Left lung (tissue), 10 donors: ENCODE measurements around the gene NOL8. TPM values are rescaled to one million over a fixed set of nuclear protein-coding genes. Genes with fewer than 3 reads are reported as not detected.

ENCODE experiments used
- ATAC-seq: fragments of 200-7000 bp; cut with Tn5 transposase; one replicate; pipeline ENCODE4 v1.9.1; 2020; ENCODE audit warnings: moderate library complexity
- DNase-seq, 4 donors: peaks; one replicate each; pipeline ENCODE4 v3.0.0-alpha.2; 2013 to 2020
- H3K27ac ChIP-seq, 2 donors: fragments of 200-600 bp; sonication (generic) in 1 of 2; one replicate each; pipeline versions ENCODE4 v1.5.0 to v1.8.0; 2020 to 2021
- H3K27me3 ChIP-seq, 2 donors: fragments of 200-600 bp; sonication (generic) in 1 of 2; one replicate each; pipeline versions ENCODE4 v1.5.0 to v1.8.0; 2020 to 2021
- H3K36me3 ChIP-seq, 2 donors: fragments of 200-600 bp; sonication (generic) in 1 of 2; one replicate each; pipeline versions ENCODE4 v1.5.0 to v1.8.0; 2020 to 2021
- H3K4me1 ChIP-seq, 2 donors: fragments of 200-600 bp; one replicate each; pipeline ENCODE4 v1.8.0; 2021
- H3K4me3 ChIP-seq, 2 donors: fragments of 200-600 bp; sonication (generic) in 1 of 2; one replicate each; pipeline versions ENCODE4 v1.5.0 to v1.8.0; 2020 to 2021; ENCODE audit warnings: mild to moderate bottlenecking in 1 of 2
- H3K9me3 ChIP-seq, 2 donors: fragments of 200-600 bp; sonication (generic) in 1 of 2; one replicate each; pipeline versions ENCODE4 v1.5.0 to v1.8.0; 2020 to 2021
- intact Hi-C, 2 donors: fragments of 100-400 bp; cut with DNase I; formaldehyde crosslinking; loops; one replicate each; pipeline versions ENCODE4 v1.11.2 to v1.14.2; 2022
- microRNA-seq, 2 donors: library from miRNA; unstranded; fragments of <30 nt; microRNA quantifications; one replicate each; pipeline ENCODE4, GENCODE V29; 2019
- polyA plus RNA-seq, 6 donors: library from polyadenylated mRNA; unstranded; fragments of 120-200 nt; gene quantifications; one replicate each; pipeline ENCODE4 v1.2.1, GENCODE V29; 2013; ENCODE audit not compliant: insufficient read length in 6 of 6
- total RNA-seq, 2 donors: library from RNA; stranded (reverse); fragmentation: NEBNext Ultra II Directional; extraction: Animal tissue kit (Norgen Biotek cat#: 25700); gene quantifications; one replicate each; pipeline ENCODE4 v1.2.1, GENCODE V29; 2021
- TF ChIP-seq, protein P1 (sequence below), 2 donors: fragments of 200-600 bp; sonication (generic) in 1 of 2; IDR thresholded peaks; one replicate each; pipeline versions ENCODE4 v1.5.0 to v1.8.0; 2021; ENCODE audit warnings: antibody characterized with exemption in 2 of 2
- donor health status: DM: no; HTN: yes; CAD: no.
- donor health status: DM: no; HTN: no; CAD: no.

Gene NOL8
- total and polyA plus RNA-seq, 8 donors = 23.7 to 69.3 (median 48.6) TPM

DNA sequence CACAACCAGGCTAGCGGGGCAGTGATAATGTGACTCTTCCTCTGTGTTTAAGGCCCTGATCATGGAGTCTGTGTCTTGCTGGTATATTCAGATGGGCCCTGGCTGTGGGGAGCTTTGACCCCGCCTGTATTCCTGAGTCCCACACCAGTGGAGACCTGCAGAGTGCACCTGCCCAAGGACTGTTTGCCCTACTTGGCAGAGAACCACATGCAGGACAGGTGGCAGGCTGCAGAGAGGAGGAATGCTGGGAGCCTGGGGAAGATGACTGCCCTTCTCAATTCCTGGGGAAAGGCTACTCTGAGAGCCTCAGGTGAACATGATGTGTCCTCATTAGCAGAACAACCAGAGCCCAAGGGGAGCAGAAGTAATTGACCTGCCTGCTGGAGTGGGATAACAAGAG is 67.8 kb downstream of the NOL8 start:
- H3K4me1 ChIP-seq = no peaks in the 10 kb centered on the region
- ATAC-seq = no peak
- DNase-seq = no peak
- H3K27me3 ChIP-seq = no peaks in the 10 kb centered on the region
- intact Hi-C loops = no loop called here
- H3K9me3 ChIP-seq = no peaks in the 10 kb centered on the region
- TF ChIP-seq, protein P1, sequence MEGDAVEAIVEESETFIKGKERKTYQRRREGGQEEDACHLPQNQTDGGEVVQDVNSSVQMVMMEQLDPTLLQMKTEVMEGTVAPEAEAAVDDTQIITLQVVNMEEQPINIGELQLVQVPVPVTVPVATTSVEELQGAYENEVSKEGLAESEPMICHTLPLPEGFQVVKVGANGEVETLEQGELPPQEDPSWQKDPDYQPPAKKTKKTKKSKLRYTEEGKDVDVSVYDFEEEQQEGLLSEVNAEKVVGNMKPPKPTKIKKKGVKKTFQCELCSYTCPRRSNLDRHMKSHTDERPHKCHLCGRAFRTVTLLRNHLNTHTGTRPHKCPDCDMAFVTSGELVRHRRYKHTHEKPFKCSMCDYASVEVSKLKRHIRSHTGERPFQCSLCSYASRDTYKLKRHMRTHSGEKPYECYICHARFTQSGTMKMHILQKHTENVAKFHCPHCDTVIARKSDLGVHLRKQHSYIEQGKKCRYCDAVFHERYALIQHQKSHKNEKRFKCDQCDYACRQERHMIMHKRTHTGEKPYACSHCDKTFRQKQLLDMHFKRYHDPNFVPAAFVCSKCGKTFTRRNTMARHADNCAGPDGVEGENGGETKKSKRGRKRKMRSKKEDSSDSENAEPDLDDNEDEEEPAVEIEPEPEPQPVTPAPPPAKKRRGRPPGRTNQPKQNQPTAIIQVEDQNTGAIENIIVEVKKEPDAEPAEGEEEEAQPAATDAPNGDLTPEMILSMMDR (IDR thresholded peaks at IDR 0.05) = no peak
- no peak overlapping the region for H3K4me3 ChIP-seq
- H3K36me3 ChIP-seq = peaks cover 0 to 100% of the 10 kb centered on the region in 2 donors
- no peak overlapping the region for H3K27ac ChIP-seq

DNA sequence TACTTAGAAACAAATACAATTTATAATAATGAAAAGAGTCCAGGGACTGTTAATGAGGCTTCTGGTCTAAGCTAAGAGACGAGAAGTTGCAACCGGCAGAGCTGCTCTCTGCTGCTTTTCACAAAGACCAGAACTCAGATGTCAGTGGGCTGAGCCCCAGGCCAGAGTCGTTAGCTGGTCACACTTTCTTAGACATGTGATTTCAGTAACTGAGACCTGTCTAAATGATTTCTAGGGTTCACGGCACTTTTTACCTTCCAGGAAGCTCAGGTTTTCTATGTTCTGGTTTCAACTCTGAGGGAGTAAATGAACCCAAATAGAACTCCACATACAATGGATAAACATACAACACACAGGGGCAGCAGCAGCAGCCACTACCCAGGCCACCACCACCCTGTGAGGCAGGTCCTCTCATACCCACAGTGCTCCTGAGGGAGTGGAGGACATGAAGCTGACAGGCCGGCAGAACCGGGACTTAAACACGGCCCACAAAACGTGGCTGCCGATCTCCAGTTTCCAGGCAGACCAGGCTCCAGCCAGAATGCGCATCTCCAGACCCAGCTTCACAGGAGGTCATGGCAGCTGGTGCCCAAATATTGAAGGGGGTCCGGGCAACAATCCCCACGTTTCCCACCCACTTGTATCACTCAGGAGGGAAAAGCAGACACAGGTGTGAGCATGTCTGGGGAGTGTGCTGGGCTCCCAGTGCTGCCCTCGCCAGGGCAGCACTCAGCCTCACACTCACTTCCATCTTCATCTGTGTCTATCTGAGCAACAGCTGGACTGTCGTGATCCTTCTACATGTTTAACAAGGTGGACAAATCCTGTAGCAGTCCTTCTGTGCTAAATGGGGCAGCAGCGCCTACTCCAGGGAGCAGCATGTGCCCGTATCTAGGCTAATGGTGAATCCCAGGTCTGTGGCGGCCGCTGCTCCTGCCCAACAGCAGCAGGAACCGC is 70.5 kb downstream of the NOL8 start:
- TF ChIP-seq, protein P1 (IDR thresholded peaks at IDR 0.05) = no peak
- intact Hi-C loops = no loop called here

DNA sequence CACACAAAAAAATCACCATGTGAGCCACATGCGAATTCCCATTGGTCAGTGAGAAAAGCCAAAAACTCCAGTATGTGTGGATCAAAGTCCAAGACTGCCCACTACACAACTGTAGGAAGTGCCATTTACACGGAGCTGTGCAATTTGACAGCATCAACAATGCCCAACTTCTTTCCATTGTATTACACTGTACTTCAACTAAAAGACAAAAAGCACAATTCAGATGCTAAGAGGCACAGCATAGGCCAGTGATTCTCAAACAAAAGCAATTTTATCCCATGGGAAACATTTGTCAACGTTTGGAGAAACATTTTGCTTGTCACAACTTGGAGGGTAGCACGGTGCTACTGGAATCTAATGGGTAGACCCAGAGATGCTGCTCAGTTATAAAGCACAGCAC is 71.5 kb downstream of the NOL8 start:
- DNase-seq = no peak
- Histone ChIP-seq H3K27me3 (no peaks in the 10 kb centered on the region), H3K4me1 (no peaks in the 10 kb centered on the region), H3K36me3 (peaks cover 0 to 100% of the 10 kb centered on the region in 2 donors), H3K9me3 (no peaks in the 10 kb centered on the region), H3K27ac (no peak overlapping the region), H3K4me3 (no peak overlapping the region)
- intact Hi-C loops = no loop called here
- no peak for ATAC-seq
- TF ChIP-seq, protein P1 (IDR thresholded peaks at IDR 0.05) = no peak

More for the DNA sequence above, 70.5 kb downstream of the NOL8 start:
- no peak for ATAC-seq
- H3K27me3 ChIP-seq = no peaks in the 10 kb centered on the region
- peaks cover 0 to 100% of the 10 kb centered on the region in 2 donors for H3K36me3 ChIP-seq
- H3K9me3 ChIP-seq = no peaks in the 10 kb centered on the region
- no peak for DNase-seq
- H3K27ac ChIP-seq = no peak overlapping the region
- no peak overlapping the region for H3K4me3 ChIP-seq
- no peaks in the 10 kb centered on the region for H3K4me1 ChIP-seq

DNA sequence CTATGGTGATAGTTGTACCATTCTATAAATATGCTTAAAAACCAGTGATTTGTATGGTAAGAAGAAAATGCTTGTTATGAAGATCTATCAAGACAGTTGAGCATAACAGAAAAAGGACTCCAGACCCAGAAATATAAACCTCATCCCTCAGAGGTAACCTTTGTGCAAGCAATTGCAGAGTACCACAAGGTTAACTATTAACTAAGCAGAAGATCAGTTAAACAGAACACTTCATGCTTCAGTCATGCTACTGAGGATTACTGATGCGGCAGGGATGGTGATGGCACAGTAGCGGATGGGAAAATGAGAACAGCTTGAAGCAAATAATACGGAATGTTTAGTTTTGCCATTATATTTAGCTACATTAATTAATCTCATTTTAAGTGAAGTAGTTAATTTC is 77.2 kb downstream of the NOL8 start:
- TF ChIP-seq, protein P1 (IDR thresholded peaks at IDR 0.05) = no peak
- H3K4me3 ChIP-seq = no peak overlapping the region
- no peak overlapping the region for H3K27ac ChIP-seq
- no peaks in the 10 kb centered on the region for H3K27me3 ChIP-seq
- DNase-seq (no peak), ATAC-seq (no peak)
- H3K9me3 ChIP-seq = no peaks in the 10 kb centered on the region
- H3K36me3 ChIP-seq = peaks cover 3 to 100% of the 10 kb centered on the region in 2 donors
- no peaks in the 10 kb centered on the region for H3K4me1 ChIP-seq
- intact Hi-C loops = no loop called here

Small RNA genes within 50 kb of the gene (microRNA-seq; reads per million reads assigned to microRNA genes)
- gene MIR3651 = 1.2 to 1.8 reads per million in 2 donors

Other genes starting within 250 kb of the NOL8 start
- 10 to 100 TPM; 68.0 to 73.8 TPM for gene SPTLC1, start 209.9 kb downstream of the NOL8 start, total RNA-seq
- gene SPTLC1, start 209.9 kb downstream of the NOL8 start, polyA plus RNA-seq = 10 to 100 TPM; 79.4 to 91.6 (median 85.1) TPM
- 100 to 1,000 TPM in 1 of 2 donors, 10 to 100 TPM in 1; 84.1 to 157 TPM for gene IARS1, start 31.7 kb downstream of the NOL8 start, total RNA-seq
- 10 to 100 TPM; 81.6 to 95.0 (median 88.9) TPM for gene IARS1, start 31.7 kb downstream of the NOL8 start, polyA plus RNA-seq
- 1 to 10 TPM; 5.0 to 8.4 TPM for gene CENPP, start 603 bp upstream of the NOL8 start, total RNA-seq
- 1 to 10 TPM; 3.2 to 9.0 (median 5.7) TPM for gene CENPP, start 603 bp upstream of the NOL8 start, polyA plus RNA-seq
- gene OGN, start 79.2 kb upstream of the NOL8 start, total RNA-seq = 10 to 100 TPM; 11.8 to 41.2 TPM
- 100 to 1,000 TPM in 5 of 6 donors, 10 to 100 TPM in 1; 88.9 to 153 (median 142) TPM for gene OGN, start 79.2 kb upstream of the NOL8 start, polyA plus RNA-seq
- gene OMD, start 99.1 kb upstream of the NOL8 start, total RNA-seq = 1 to 10 TPM; 2.4 to 8.5 TPM
- gene OMD, start 99.1 kb upstream of the NOL8 start, polyA plus RNA-seq = 1 to 10 TPM in 3 of 6 donors, under 1 TPM in 3; 0.47 to 1.3 (median 0.90) TPM
- 10 to 100 TPM in 1 of 2 donors, 1 to 10 TPM in 1; 2.1 to 27.5 TPM for gene ASPN, start 157.2 kb upstream of the NOL8 start, total RNA-seq
- gene ASPN, start 157.2 kb upstream of the NOL8 start, polyA plus RNA-seq = 1 to 10 TPM; 2.6 to 7.3 (median 5.2) TPM
- gene ECM2, start 210.6 kb upstream of the NOL8 start, total RNA-seq = 10 to 100 TPM in 1 of 2 donors, 1 to 10 TPM in 1; 3.8 to 20.2 TPM
- gene ECM2, start 210.6 kb upstream of the NOL8 start, polyA plus RNA-seq = 10 to 100 TPM; 30.9 to 51.2 (median 46.9) TPM